ENCODE data around the gene PPTC7.

DNA sequence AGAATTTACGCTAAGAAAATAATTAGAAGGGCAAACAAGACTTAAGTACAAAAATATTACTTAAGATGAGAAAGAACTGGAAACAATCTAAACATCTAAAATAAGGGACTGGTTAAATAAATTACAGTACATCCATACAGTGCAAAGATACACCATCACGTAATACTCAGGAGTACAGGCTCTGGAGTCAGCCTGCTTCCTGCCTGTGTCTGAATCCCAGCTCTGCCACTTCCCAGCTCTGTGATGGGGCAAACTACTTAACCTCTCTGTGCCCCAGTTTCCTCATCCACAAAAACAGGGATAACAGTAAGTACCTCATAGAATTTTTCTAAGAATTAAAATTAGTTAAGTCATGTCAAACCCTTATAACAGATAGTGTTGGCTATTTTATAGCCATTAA is 36.0 kb downstream of the PPTC7 start:
- TF ChIP-seq POLR2A (IDR thresholded peaks at IDR 0.05) (no peak), CTCF (IDR thresholded peaks at IDR 0.05) (no peak), POLR2AphosphoS5 (IDR thresholded peaks at IDR 0.05) (no peak), EP300 (IDR thresholded peaks at IDR 0.05) (no peak)
